NCI-H2227 (cell line): ENCODE results near the gene STX16.

ENCODE experiments used
- DNase-seq: peaks from one replicate; lab custom pipeline; 2025; ENCODE audit not compliant: unreplicated experiment; lab: John Stamatoyannopoulos, UW

The STX16 gene

DNA sequence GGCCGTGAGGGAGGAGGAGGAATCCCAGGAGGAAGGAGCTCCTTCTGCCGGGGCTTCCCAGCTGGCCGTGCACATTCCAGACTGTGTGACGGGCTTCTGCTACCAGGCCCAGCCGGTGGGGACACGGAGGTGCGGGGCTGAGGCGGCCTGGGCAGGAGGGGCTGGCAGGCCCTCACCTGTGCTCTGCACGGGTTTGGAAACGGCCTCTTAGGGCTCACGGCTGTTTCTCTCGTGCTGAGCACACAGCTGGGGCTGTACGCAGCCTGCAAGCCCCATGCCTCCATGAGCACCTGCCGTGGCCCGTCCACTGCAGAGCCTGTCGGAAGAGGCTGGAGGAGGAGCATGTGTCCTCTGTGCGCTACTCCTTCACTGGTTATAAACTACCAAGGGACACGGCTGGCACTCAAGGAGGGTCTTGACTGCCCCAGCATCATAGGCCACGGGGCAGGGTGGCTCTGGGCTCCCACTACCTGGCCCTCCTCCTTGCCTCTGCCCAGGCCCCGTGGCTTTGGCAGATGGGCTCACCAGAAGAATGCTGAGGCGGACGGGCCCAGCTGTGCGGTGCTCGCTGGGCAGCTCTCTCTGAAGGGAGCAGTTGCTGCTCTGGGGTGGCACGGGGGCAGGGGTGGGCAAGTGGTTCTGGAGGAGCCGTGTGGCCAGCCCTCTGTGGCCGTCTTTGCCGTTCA lies 57.3 kb downstream of the STX16 start:
- DNase-seq = no peak

DNA sequence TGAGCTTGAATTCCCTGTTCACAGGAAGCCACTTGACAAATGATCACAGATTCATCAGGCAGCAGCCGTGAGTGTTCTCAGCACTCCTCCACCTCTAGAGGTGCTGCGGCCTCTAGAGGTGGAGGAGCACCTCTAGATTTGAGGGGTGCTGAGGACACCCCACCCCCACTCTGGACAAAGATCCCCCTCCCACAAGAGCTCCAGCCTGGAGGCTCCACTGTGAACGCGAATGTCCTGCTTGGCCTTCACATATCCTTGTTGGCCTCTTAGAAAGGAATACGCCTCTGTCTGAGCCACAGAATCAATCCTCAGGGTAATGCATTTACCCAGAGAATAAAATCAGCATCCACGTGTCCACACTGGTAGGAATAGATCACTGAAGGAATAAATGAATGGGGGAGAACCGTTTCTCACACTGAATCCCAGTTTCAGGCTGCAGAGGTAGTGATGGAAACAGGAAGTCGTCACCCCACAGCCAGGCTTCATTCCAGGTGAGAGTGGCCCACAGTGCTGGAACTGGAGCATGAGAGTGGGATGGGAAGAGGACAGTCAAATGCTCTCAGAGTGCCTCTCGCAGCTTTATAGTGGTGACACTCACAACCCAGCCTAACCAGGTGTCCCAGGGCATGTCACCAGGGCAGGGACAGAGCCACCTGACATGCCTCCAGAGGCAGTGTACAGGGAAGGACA lies 58.1 kb downstream of the STX16 start:
- no peak for DNase-seq

DNA sequence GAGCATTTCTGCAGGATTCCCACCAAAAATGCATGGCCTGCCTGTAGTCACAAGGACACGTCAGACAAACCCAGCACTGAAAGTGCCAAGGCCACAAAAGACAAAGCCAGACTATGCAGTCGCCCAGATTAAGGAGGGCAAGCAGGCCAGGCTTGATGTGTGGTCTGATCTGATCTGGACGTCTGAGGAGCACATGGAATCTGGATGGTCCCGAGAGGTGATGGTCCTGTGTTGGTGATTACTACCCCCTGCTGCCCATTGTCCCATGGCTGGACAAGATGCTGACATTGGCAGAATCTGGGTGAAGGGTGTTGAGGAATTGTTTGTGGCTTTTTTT lies 58.6 kb downstream of the STX16 start:
- no peak for DNase-seq

DNA sequence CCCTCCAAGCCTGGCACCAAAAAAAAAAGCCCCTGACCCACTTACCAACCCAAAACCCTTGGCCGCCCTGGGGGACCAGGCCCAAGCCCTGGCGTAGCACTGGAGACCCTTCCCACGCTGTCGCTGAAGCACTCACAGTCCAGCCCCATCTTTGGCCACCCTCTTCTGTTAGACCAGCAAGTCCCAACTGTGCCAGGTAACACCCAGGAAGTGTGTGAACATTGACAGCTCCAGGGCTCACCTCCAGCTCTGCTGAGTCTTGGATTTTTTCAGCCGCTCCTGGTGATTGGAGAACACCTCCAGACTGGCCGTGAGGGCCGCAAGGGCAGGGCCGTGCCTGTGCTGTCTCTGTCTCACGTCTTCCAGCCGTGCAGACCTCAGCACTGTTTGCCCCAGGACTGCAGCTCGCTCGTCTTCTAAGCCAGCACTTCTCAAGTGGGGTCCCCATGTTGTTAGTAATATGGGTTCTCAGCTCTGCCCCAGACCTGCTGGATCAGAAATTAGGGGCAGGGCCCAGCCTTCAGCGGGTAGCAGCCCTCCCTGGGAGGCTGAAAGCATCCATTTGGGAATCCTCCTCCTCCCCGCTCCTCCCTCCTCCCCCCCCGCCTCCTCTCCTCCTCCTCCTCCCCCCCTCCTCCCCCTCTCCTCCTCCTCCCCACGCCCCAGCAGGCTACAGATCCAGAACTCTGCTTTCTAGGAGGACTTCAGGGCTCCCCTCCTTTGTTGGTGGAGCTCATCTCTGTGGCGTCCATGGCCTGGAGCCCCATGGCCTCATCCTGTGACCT lies 59.6 kb downstream of the STX16 start:
- DNase-seq = no peak

GRCh38 chr20:58711266-58712051 lies 60.4 kb downstream of the STX16 start:
- no peak for DNase-seq

DNA sequence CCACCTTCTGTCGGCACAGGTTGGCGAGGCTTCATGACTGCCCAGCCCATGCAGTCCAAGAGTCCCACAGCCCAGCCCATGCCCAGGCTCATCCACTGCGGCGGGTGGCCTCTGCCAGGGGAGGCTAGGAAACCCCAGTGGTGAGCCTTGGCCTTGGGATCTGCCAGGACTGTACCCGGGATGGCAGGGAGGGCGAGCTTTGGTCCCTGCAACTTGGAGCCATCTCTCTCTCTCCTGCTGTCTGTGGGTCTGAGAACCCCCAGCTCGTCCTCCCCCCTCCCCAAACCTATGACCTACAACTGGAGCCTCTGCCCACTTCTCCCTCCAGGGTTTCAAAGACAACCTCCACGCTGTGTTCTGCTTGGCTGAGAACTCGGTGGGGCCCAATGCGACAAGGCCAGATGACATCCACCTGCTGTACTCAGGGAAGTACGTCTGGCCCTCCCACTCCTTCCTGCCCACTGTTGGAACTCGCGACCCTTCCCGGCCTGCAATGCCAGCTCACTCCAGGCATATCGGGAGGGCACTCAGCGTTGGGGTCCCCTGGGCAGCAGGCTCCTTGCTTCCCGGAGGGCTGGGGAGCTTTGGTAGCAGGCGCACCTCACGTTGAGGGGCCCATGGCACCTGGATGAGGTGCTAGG lies 61.2 kb downstream of the STX16 start:
- no peak for DNase-seq

DNA sequence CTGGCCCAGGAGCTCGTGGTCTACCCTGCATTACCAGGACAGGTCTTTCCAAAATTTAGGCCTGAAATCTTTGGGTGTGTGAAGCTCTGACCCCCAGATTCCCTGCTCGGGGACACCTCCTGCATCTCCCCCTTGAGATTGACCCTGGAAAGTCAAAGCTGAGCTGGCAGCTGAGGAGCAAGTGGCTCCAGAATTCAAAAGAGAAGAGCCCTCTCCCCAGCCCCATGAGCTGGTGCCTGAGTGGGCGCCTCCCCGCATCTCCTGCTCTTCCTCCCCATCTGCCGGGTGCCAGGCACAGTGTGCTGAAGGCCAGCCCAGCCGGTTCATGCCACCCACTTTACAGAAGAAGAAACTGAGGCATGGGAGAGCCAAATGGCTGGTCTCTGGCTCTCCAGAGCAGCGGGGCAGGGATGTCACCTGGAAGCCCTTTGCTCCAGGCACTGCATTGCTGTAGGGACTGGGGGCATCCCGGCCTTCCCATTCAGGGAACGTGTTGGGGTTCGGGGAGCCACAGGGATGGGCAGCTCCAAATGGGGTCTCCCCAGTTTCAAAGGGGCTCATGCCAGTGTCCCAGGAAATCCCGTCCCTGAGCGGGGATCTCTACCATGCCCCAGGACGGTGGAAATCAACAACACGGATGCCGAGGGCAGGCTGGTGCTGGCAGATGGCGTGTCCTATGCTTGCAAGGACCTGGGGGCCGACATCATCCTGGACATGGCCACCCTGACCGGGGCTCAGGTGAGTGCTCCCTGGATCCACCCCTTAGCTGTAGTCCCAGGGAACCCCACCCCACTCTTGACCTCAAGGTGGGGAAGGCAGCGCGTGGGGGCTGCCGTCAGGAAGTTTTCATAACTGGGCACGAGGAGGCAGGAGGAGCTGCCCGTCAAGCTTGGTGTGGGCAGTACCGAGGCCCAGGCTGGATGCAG lies 62.0 kb downstream of the STX16 start:
- no peak for DNase-seq

DNA sequence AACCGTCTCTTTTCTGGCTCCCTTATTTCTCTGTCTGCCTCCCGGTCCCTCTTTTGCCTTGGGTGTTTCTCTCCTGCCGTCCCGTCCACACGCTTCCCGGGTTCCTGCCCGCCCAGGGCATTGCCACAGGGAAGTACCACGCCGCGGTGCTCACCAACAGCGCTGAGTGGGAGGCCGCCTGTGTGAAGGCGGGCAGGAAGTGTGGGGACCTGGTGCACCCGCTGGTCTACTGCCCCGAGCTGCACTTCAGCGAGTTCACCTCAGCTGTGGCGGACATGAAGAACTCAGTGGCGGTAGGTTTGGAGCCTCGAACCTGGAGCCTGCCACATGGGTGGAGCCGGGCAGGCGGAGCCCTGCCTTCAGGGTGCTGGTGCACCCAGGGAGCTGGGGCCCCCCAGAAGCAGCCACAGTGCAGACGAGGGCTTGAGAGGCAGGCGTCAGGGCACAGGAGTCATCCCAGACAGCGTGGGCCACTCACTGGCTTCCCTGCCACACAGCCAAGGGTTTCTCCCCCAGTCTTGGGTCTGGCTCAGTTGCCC lies 62.8 kb downstream of the STX16 start:
- DNase-seq = no peak

GRCh38 chr20:58714340-58714922 lies 63.3 kb downstream of the STX16 start:
- DNase-seq = no peak

GRCh38 chr20:58714923-58715351 lies 63.9 kb downstream of the STX16 start:
- DNase-seq = no peak

- no peak for DNase-seq
Measured at GRCh38 chr20:58715391-58715800, 64.3 kb downstream of the STX16 start.

- DNase-seq = no peak
Measured at GRCh38 chr20:58715801-58716475, 64.9 kb downstream of the STX16 start.

DNA sequence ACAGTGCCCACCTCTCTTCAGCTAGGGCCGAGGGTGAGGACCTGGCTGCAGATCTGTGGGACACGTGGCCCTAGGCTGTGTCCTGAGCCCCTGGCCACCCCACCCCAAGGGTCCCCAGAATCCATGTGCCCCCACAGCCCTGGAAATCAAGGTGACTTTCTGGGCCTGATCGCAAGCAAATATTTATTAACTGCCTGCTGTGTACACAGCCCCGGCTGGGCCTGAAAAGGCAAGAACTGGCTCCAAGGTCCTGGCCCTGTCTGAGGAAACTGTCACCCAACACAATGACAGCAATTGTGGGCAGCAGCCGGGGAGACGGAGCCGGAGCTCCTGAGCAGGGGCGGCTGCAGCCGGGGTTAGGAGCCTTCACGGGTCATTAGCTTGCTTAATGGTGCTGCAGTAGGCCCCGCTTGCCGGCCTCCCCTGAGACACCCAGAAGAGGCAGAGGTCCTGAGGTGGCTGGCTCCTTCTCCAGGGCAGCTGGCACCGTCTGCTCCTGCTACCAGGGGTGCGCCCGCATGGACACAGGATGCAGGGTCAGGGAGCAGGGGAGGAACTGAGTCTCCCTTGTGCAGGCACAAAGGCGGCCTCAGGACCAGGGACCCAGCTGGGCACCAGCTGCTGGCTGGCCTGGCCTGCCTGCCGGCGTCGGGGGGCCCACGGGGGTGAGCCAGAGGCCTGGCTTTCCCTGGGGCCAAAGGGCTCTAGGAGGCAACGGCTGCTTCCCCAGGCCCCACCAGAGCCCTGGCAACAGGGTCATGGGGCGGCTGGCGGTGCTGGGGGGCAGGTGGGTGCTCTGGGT lies 65.6 kb downstream of the STX16 start:
- no peak for DNase-seq

GRCh38 chr20:58717278-58718091 lies 66.4 kb downstream of the STX16 start:
- DNase-seq = no peak

GRCh38 chr20:58718121-58718563 lies 67.1 kb downstream of the STX16 start:
- no peak for DNase-seq

- no peak for DNase-seq
Measured at GRCh38 chr20:58718729-58719128, 67.6 kb downstream of the STX16 start.

GRCh38 chr20:58719258-58719657 lies 68.2 kb downstream of the STX16 start:
- DNase-seq = no peak
